ENCODE data around the gene SLC22A1. TPM values are rescaled to one million over a fixed set of nuclear protein-coding genes. Genes with fewer than 3 reads are reported as not detected.

Gene SLC22A1
- total and polyA plus RNA-seq, 2 of the 4 experiments (the other 2 are of a cell fraction) = 0.10 TPM; not detected in 1

GRCh38 chr6:160093061-160093460, 28.6 kb upstream of the SLC22A1 start:
- H4K5ac ChIP-seq (ENCODE audit: low read depth, low read length) = no peak overlapping the region
- intact Hi-C loops (cut with micrococcal nuclease) = no loop called here
- no peak overlapping the region for H3K4me2 ChIP-seq (ENCODE audit: low read depth, low read length)
- H3K56ac ChIP-seq (ENCODE audit: extremely low read depth, insufficient read depth, low read length) = no peak overlapping the region
- peaks cover 6 to 10% of the 10 kb centered on the region in 2 experiments; a peak in 1 of 4 replicates for H3K79me1 ChIP-seq (ENCODE audit: low read depth in 1 of 2, low read length in 2 of 2)
- H2AK5ac ChIP-seq (ENCODE audit: low read depth, low read length) = no peak overlapping the region
- H3K4ac ChIP-seq (ENCODE audit: low read depth, low read length) = no peak overlapping the region
- H3K9me1 ChIP-seq (ENCODE audit: insufficient read depth, low read length) = peaks cover 3% of the 10 kb centered on the region; the same call in 1 of the 2 replicates
- H2BK5ac ChIP-seq (ENCODE audit: low read depth, low read length, poor library complexity, severe bottlenecking) = no peak overlapping the region
- H4K91ac ChIP-seq (ENCODE audit: insufficient read depth, low read depth, low read length) = no peak overlapping the region
- H3K9ac ChIP-seq (ENCODE audit: low read depth, low read length) = no peak overlapping the region
- H3K4me3 ChIP-seq (ENCODE audit: insufficient read depth, low read depth, low read length) = no peak overlapping the region
- BruUV-seq (replicated peaks) = no TSS peak
- H3K36me3 ChIP-seq (ENCODE audit: control insufficient read depth, insufficient read depth, low read length) = peaks cover 70% of the 10 kb centered on the region
- H2BK120ac ChIP-seq (ENCODE audit: low read depth, low read length) = no peak overlapping the region
- CTCF ChIA-PET = no interaction called here
- no peak overlapping the region for H2BK20ac ChIP-seq (ENCODE audit: low read depth, low read length)
- H3K27me3 ChIP-seq (ENCODE audit: control insufficient read depth, insufficient read depth, low read length) = no peaks in the 10 kb centered on the region
- no peak overlapping the region for H3K27ac ChIP-seq (ENCODE audit: insufficient read depth, low read length)
- no peak for ATAC-seq (ENCODE audit: low read depth)
- no peak overlapping the region for H4K8ac ChIP-seq (ENCODE audit: low read depth in 2 of 2, low read length in 2 of 2)
- peaks cover 5% of the 10 kb centered on the region; the same call in 1 of the 2 replicates for H3K4me1 ChIP-seq (ENCODE audit: control insufficient read depth, insufficient read depth, low read length)
- in situ Hi-C loops (cut with MboI; ENCODE audit: low sequenced_read_pairs) = loop anchor here (5.0 kb wide), 1 partner anchor 364 kb away; no protein-coding TSS in a partner anchor
- no peak overlapping the region for H3K18ac ChIP-seq (ENCODE audit: low read depth, low read length)
- dilution Hi-C loops (cut with HindIII; ENCODE audit: low sequenced_read_pairs, unreplicated experiment) = no loop called here
- 94% methylated on average over 3 of the region's 7 CpGs; no CpG with 5 or more reads in 1 of the 2 experiments for WGBS, 2 experiments (ENCODE audit: extremely low coverage in 2 of 2, insufficient read length in 1 of 2)
- no peak overlapping the region for H2BK15ac ChIP-seq (ENCODE audit: low read depth, low read length)
- POLR2A ChIA-PET (ENCODE audit: unreplicated experiment) = no interaction called here
- DNase-seq = no peak
- H2AK9ac ChIP-seq (replicated peaks; ENCODE audit: low read depth, low read length, poor library complexity) = no peak overlapping the region
- no peaks in the 10 kb centered on the region for H3K9me3 ChIP-seq (ENCODE audit: control insufficient read depth, insufficient read depth, low read length)
- TF ChIP-seq POLR2A (IDR thresholded peaks at IDR 0.05; ENCODE audit: low read depth, low read length) = no peak
- no peaks in the 10 kb centered on the region for H4K20me1 ChIP-seq (ENCODE audit: insufficient read depth, low read length)
- H2AFZ ChIP-seq (replicated peaks; ENCODE audit: low read length, poor library complexity) = no peak overlapping the region
- H3K23ac ChIP-seq (ENCODE audit: low read depth, low read length) = no peak overlapping the region
- H3K14ac ChIP-seq (replicated peaks; ENCODE audit: low read depth, low read length) = no peak overlapping the region
